Activated naive CD8-positive, alpha-beta T cell treated with anti-CD3 and anti-CD28 coated beads, Interleukin-2, amount 10 ng/mL, durations not matched to agents 7 days and 5 days (primary cell): Measurements from ENCODE around the gene MACROH2A2. TPM values are rescaled to one million over a fixed set of nuclear protein-coding genes. Genes with fewer than 3 reads are reported as not detected.
"Not testable (repeated sequence)": the region's sequence is repeated elsewhere in the genome, so short reads cannot be mapped to it uniquely, and the experiment has no call there.

Source experiments
- ATAC-seq: fragments of 150-1000 bp; cut with Tn5 transposase; one replicate; pipeline ENCODE4 v1.10.0; 2021; ENCODE audit warnings: low read depth, moderate library complexity
- POLR2A ChIA-PET: fragments of 350-600 bp; sonication (Branson Sonifier 250); formaldehyde crosslinking; loops from one replicate; lab custom pipeline; 2021; ENCODE audit warnings: antibody characterized with exemption; lab: Charles Lee
- DNase-seq: peaks from one replicate; pipeline ENCODE4 v3.0.0; 2021
- H3K27ac Mint-ChIP-seq: one replicate; pipeline ENCODE4 v1.8.0; 2022; ENCODE audit warnings: mild to moderate bottlenecking, mixed read lengths
- H3K27me3 Mint-ChIP-seq: one replicate; pipeline ENCODE4 v1.8.0; 2022; ENCODE audit warnings: mild to moderate bottlenecking, moderate library complexity, mixed read lengths
- H3K36me3 Mint-ChIP-seq: one replicate; pipeline ENCODE4 v1.8.0; 2021; ENCODE audit warnings: mild to moderate bottlenecking, mixed read lengths
- H3K4me1 Mint-ChIP-seq: one replicate; pipeline ENCODE4 v1.8.0; 2021; ENCODE audit warnings: mixed read lengths
- H3K4me3 Mint-ChIP-seq: one replicate; pipeline ENCODE4 v1.8.0; 2022; ENCODE audit warnings: mild to moderate bottlenecking, moderate library complexity, mixed read lengths
- H3K9me3 Mint-ChIP-seq: one replicate; pipeline ENCODE4 v1.8.0; 2021; ENCODE audit warnings: mixed read lengths
- total RNA-seq, 2 experiments: library from RNA; stranded (reverse); gene quantifications; one replicate each; pipeline ENCODE4 v1.2.3, GENCODE V29; 2021

MACROH2A2 gene
- total RNA-seq = 1 to 10 TPM; 9.3 to 9.6 TPM

DNA sequence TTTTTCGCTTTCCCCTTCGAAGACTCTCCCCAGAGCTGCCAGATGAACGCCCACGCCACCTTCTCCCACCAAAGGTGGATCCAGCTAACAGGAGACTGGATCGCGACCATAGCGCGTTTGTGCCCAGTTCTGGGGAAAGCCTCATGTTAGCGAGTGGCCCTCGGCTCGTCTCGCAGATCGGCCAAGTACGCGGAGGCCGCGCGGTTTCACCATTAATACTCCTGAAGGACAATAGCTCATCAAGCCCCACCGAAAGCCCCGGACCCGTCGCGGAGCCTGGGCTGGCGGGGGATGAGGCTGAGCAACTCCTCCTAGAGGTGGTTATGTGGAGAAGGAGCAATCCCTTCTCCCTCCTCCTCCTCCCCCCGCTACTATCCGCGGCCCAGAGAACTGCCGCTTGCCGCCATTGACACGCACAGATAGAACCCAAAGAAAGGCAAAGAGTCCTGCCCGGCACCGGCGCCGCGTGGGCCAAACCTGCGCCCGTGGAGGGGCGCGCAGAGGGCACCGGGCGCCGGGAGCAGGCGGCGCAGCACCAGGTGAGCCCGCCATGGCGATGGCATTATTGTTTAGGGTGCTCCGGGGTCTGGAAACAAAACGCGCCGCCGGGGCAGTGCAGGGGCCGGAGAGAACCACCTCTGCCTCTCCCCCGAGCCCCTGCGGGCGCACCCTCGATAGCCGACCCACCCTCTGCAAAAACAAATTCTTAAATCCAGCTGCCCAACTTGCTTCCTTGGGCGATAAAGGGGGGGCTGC is at the start of gene MACROH2A2:
MACROH2A2 (plus strand) TSS at position 385 of the 756 bp plus-strand sequence. CDS start 22,813 bp downstream, outside the sequence.
- POLR2A ChIA-PET = no interaction called here
- Mint-ChIP-seq H3K27me3 (peaks cover 66% of the 10 kb centered on the region), H3K36me3 (no peaks in the 10 kb centered on the region), H3K4me1 (peaks cover 10% of the 10 kb centered on the region), H3K4me3 (peak within 1 kb of the TSS; percentile 89), H3K27ac (peak within 1 kb of the TSS; percentile 11), H3K9me3 (no peaks in the 10 kb centered on the region)
- DNase-seq (peak; percentile 51), ATAC-seq (peak; percentile 60)

DNA sequence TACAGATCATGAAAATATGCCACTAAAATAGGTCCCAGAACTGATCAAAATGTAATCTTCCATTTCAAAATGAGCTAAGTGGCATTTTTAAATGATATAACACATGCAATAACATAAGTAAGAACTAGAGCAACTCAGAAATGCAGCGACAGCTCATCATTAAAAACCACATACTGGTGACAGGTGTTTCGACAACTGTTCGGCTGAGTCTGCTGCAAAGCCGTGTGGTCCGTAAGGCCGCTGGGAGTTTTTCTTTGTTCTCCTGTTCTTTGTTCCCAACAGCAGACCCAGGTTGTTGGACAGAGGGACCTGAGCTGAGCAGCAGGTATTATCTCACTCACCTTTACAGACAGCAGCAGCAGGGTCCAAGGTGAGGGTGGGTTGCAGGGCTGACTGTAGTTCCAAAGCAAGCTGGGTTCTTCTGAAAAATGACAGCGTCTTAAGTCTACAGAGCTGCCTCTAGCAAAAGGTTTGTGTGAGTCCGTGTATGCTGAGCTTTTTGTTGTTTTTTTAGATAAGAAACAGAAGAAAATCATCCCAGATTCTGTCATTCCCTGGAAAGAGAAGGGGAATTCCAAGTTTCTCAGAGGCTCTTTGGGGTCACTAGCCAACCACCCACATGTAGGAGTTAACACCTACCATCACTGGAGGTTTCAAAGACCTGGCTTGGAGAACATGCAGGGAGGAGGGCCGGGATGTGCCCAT is 45.4 kb upstream of the MACROH2A2 start:
- POLR2A ChIA-PET = no interaction called here
- Mint-ChIP-seq H3K27me3 (peaks cover 69% of the 10 kb centered on the region), H3K36me3 (no peaks in the 10 kb centered on the region), H3K4me3 (no peak overlapping the region), H3K9me3 (peaks cover 2% of the 10 kb centered on the region), H3K27ac (no peak overlapping the region), H3K4me1 (no peaks in the 10 kb centered on the region)
- DNase-seq = no peak
- ATAC-seq = no peak

DNA sequence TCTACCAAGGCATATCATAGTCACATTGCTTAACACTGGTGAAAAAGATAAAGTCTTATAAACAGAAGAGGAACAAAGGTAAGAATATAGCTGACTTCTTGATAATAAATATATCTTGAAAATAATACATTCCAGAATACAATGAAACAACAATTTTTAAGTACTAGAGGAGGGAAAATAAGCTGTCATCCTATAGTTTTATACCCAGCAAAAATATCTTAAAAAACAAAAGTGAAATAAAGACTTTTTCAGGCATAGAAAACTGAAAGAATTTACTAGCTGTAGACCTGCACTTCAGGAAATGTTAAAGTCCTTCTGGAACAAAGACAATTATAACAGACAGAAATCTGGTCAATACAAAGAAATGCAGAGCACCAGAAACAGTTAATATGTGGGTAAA is 21.4 kb upstream of the MACROH2A2 start:
- ATAC-seq (no peak), DNase-seq (no peak)
- Mint-ChIP-seq H3K9me3 (peaks cover 9% of the 10 kb centered on the region), H3K4me3 (no peak overlapping the region), H3K27ac (no peak overlapping the region), H3K4me1 (no peaks in the 10 kb centered on the region), H3K36me3 (no peaks in the 10 kb centered on the region), H3K27me3 (peaks cover 39% of the 10 kb centered on the region)
- POLR2A ChIA-PET = no interaction called here

DNA sequence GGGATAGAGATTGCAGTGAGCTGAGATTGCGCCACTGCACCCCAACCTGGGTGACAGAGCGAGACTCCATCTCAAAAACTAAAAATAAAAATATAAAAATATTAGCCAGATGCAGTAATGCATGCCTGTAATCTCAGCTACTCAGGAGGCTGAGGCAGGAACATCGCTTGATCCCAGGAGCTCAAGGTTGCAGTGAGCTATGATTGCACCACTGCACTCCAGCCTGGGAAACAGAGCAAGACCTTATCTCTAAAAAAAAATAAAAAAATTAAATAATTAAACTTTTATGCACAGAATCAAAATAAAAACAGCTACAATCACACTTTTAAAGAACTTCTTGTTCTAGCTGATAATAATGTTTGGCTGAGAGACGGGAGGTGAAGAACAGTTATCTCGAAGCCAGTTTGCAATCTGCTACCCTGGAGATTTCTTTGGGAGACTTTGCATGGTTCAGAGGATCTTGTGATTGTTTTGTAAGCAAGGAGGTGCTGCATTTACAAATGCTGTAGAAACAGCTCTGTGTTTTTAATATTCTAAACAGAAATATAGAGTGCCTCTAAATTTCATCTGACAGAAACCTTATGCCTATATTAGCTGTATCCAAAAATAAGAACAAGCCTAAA is 19.9 kb upstream of the MACROH2A2 start:
- H3K9me3 Mint-ChIP-seq = peaks cover 9% of the 10 kb centered on the region
- H3K27me3 Mint-ChIP-seq = peaks cover 39% of the 10 kb centered on the region
- POLR2A ChIA-PET = no interaction called here
- ATAC-seq = no peak
- H3K36me3 Mint-ChIP-seq = no peaks in the 10 kb centered on the region
- H3K4me1 Mint-ChIP-seq = no peaks in the 10 kb centered on the region
- no peak overlapping the region for H3K4me3 Mint-ChIP-seq
- H3K27ac Mint-ChIP-seq = no peak overlapping the region
- DNase-seq = no peak

DNA sequence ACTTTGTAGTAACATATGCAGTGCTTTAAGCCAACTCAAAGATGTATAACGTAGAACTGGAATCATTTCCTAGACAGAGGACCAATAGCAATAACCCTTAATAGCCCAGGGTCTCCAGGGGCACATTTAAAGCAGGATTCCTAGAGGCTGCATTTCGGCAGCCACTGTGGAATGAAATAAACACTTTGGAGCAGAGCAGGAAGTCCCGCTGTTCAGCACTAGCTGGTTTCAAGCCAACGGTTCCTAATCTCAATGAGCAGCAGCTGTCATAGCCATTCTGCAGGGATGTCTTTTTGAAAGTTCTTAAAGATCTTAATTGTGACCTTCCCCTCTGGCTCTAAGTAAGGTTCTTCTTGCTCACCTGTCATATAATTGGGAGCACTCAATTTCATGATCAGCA is 18.4 kb upstream of the MACROH2A2 start:
- no peaks in the 10 kb centered on the region for H3K36me3 Mint-ChIP-seq
- H3K4me3 Mint-ChIP-seq = no peak overlapping the region
- H3K27ac Mint-ChIP-seq = no peak overlapping the region
- no peaks in the 10 kb centered on the region for H3K4me1 Mint-ChIP-seq
- POLR2A ChIA-PET = no interaction called here
- ATAC-seq (no peak), DNase-seq (no peak)
- peaks cover 13% of the 10 kb centered on the region for H3K9me3 Mint-ChIP-seq
- H3K27me3 Mint-ChIP-seq = peaks cover 36% of the 10 kb centered on the region

DNA sequence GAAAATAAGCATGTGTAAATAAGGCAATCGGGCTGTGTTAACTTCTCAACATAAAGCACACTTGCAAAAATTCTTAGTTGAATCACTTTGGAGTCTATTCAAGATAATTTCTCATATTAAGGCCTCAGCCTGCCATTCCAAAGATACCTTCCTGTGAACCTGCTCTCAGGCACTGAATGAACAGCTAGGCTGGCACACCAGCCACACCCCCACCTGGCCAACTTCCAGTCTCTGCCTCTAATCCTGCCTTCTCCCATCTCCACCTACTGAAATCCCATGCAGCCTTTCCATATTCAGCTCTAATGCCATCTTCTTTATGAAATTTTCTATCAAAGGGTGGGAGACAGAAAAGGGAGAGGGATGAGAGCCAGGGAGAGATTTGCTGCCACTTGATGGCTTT is 17.1 kb upstream of the MACROH2A2 start:
- no peaks in the 10 kb centered on the region for H3K4me1 Mint-ChIP-seq
- peaks cover 36% of the 10 kb centered on the region for H3K27me3 Mint-ChIP-seq
- DNase-seq (no peak), ATAC-seq (no peak)
- POLR2A ChIA-PET = no interaction called here
- no peak overlapping the region for H3K4me3 Mint-ChIP-seq
- no peaks in the 10 kb centered on the region for H3K36me3 Mint-ChIP-seq
- H3K27ac Mint-ChIP-seq = no peak overlapping the region
- peaks cover 13% of the 10 kb centered on the region for H3K9me3 Mint-ChIP-seq

DNA sequence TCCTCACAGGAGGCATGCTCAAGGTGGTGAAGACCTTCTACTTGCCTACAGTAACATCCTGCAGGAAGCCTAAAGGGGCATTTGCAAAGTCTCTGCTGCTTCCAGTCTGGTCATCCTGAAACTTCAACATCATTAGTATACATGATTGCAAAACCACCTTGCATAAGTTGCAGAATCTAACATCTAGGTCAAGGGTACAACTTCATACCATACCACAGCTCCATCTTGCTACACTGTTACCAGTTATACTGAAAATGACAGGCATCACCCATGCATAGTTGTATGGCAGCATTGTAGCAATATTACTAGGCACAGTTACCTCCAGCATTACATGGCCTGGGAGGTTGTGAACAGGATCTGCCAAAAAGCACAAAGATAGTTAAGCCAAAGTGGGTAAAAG is 13.7 kb upstream of the MACROH2A2 start:
- peaks cover 2% of the 10 kb centered on the region for H3K36me3 Mint-ChIP-seq
- DNase-seq (no peak), ATAC-seq (no peak)
- POLR2A ChIA-PET = no interaction called here
- no peaks in the 10 kb centered on the region for H3K4me1 Mint-ChIP-seq
- H3K27me3 Mint-ChIP-seq = peaks cover 20% of the 10 kb centered on the region
- H3K4me3 Mint-ChIP-seq = no peak overlapping the region
- H3K9me3 Mint-ChIP-seq = peaks cover 18% of the 10 kb centered on the region
- no peak overlapping the region for H3K27ac Mint-ChIP-seq

DNA sequence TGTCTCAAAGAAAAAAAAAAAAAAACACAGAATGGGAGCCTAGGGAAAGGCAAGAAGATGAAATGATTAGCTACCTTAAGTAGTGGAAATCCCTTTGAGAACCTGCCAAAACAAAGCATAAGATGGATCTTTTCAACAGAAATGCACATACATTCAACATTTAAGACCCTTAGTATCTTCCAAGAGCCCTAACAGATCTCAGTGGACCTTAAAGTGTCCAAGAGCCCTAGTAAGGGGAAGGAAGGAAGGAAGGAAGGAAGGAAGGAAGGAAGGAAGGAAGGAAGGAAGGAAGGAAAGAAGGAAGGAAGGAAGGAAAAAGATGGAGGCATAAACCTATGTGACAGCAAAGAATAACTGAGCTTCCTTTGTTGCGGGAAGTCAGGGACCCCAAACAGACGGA is 11.6 kb upstream of the MACROH2A2 start:
- H3K36me3 Mint-ChIP-seq = peaks cover 2% of the 10 kb centered on the region
- ATAC-seq = no peak
- H3K27ac Mint-ChIP-seq = no peak overlapping the region
- peaks cover 18% of the 10 kb centered on the region for H3K9me3 Mint-ChIP-seq
- no peaks in the 10 kb centered on the region for H3K4me1 Mint-ChIP-seq
- H3K27me3 Mint-ChIP-seq = peaks cover 11% of the 10 kb centered on the region
- no peak overlapping the region for H3K4me3 Mint-ChIP-seq
- DNase-seq = no peak
- POLR2A ChIA-PET = no interaction called here

DNA sequence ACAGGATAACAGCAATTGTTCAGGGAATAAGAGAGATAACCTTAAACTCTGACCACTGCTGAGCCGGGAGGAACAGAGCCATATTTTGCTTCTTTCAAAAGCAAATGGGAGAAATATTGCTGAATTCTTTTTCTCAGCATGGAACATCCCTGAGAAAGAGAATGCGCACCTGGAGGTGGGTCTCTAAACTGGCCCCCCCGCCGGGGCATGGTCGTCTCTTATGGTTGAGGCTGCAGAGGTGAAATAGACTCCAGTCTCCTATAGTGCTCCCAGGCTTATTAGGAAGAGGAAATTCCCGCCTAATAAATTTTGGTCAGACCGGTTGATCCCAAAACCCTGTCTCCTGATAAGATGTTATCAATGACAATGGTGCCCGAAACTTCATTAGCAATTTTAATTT is 10.9 kb upstream of the MACROH2A2 start:
- DNase-seq, POLR2A ChIA-PET, H3K4me3 Mint-ChIP-seq, H3K36me3 Mint-ChIP-seq, H3K27ac Mint-ChIP-seq, ATAC-seq, H3K4me1 Mint-ChIP-seq: not testable (repeated sequence)
- Mint-ChIP-seq H3K27me3 (peaks cover 11% of the 10 kb centered on the region), H3K9me3 (peaks cover 18% of the 10 kb centered on the region)

DNA sequence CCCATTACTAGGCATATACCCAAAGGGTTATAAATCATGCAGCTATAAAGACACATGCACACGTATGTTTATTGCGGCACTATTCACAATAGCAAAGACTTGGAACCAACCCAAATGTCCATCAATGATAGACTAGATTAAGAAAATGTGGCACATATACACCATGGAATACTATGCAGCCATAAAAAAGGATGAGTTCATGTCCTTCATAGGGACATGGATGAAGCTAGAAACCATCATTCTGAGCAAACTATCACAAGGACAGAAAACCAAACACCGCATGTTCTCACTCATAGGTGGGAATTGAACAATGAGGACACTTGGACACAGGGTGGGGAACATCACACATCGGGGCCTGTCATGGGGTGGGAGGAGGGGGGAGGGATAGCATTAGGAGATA is 5.6 kb upstream of the MACROH2A2 start:
- ATAC-seq, POLR2A ChIA-PET, DNase-seq, H3K9me3 Mint-ChIP-seq, H3K36me3 Mint-ChIP-seq, H3K4me1 Mint-ChIP-seq, H3K27ac Mint-ChIP-seq, H3K4me3 Mint-ChIP-seq: not testable (repeated sequence)
- peaks cover 42% of the 10 kb centered on the region for H3K27me3 Mint-ChIP-seq

DNA sequence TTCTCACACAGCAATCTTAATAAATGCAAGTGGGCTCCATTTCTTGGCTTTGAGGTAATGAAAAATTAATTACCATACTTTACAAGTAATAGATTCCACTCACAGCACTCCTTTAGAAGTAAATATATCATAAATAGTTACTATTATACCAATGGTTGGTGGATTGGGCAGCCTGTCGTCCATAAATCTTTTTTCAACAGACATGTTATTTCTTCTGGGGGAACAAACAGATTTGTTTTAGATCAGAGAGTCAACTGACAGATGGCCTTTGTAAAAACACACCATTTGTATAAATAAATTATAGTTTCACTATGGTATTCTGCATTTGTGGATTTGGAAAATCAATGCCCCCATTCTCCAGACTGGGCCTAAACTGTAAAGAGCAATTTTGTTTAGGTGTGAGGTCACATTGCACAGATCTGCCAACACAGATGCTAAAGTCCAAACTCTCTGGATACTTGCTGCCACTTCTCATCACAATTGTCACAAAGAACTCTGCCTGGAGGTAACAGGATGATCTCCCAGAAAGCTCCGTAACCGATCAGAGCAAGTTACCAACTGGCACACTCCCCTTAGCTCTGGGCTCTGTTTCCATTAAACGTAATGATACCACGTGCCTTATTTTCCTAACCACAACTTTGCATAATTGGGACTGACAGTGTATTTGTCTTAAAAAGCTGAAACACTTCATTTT is 4.5 kb upstream of the MACROH2A2 start:
- no peaks in the 10 kb centered on the region for H3K36me3 Mint-ChIP-seq
- H3K27me3 Mint-ChIP-seq = peaks cover 52% of the 10 kb centered on the region
- H3K4me1 Mint-ChIP-seq = peaks cover 7% of the 10 kb centered on the region
- ATAC-seq (no peak), DNase-seq (no peak)
- H3K9me3 Mint-ChIP-seq = peaks cover 3% of the 10 kb centered on the region
- no peak overlapping the region for H3K27ac Mint-ChIP-seq
- POLR2A ChIA-PET = no interaction called here
- no peak overlapping the region for H3K4me3 Mint-ChIP-seq

DNA sequence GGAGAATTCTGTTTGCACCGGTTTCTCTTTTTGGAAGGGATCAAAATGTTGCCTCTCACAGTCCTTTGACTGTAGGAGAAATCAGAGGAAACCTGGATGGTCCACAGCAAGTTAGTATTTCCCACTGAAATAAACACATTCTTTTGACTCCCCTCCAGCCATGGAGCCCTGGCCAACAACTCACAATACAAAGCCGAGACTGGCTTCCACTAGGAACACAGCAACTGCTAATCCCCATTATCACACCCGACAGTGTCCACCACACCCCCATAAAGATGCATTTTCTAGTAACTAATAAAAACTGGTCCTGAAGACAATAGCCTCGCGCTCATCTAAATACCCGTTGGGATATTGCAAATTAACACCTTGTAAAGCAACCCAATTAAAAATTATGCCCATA is 798 bp upstream of the MACROH2A2 start:
- peaks cover 10% of the 10 kb centered on the region for H3K4me1 Mint-ChIP-seq
- no peak overlapping the region for H3K27ac Mint-ChIP-seq
- DNase-seq (no peak), ATAC-seq (no peak)
- H3K36me3 Mint-ChIP-seq = no peaks in the 10 kb centered on the region
- POLR2A ChIA-PET = no interaction called here
- H3K9me3 Mint-ChIP-seq = no peaks in the 10 kb centered on the region
- H3K4me3 Mint-ChIP-seq = peak overlapping the region; percentile 89
- peaks cover 66% of the 10 kb centered on the region for H3K27me3 Mint-ChIP-seq

DNA sequence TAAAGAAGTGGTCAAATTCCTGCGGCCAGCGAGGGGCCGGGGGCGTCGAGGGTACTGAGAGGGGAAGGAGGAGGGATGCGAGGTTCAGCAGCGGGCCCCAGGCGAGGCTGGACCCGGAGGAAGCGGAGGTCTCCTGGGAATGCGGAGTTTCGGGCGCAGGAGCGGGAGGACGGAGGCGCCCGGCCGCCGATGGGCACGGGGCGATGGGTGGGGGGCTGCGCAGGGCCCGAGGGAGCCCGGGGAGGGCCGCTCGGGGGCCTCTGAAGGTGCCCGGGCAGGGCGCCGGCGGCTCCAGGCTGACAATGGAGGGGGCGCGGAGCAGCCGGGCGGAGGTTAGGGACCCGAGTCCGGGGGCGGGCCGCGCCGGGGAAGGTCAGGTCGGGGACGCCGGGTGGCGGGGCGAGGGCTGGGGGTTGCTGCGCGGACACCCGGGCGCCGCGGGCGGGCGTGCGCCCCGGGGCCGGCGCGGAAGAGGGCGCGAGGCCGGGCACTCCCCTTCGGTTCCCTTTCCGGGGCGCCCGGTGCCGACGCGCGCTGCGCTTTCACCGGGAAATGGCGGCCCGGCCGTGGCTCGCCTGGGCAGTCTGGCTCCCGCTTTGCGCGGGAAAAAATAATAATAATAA is 683 bp downstream of the MACROH2A2 start:
- Mint-ChIP-seq H3K9me3 (no peaks in the 10 kb centered on the region), H3K27ac (no peak overlapping the region), H3K27me3 (peaks cover 67% of the 10 kb centered on the region), H3K4me3 (peak overlapping the region; percentile 89), H3K4me1 (peaks cover 10% of the 10 kb centered on the region), H3K36me3 (no peaks in the 10 kb centered on the region)
- DNase-seq = peak; percentile 65
- ATAC-seq = peak; percentile 63
- POLR2A ChIA-PET = no interaction called here
